Uterus (tissue), 4 donors: ENCODE results near the gene C2orf49. TPM values are rescaled to one million over a fixed set of nuclear protein-coding genes. Genes with fewer than 3 reads are reported as not detected.

ENCODE experiments used
- DNase-seq, 2 donors: peaks; one replicate each; pipeline ENCODE4 v3.0.0-alpha.2; 2019 to 2020
- H3K27ac ChIP-seq, 2 donors: fragments of 200-600 bp; sonication (generic); 1 replicate in 1 of 2; 2 replicates in 1 of 2; pipeline ENCODE4 v1.5.1; 2016 to 2018
- H3K27me3 ChIP-seq, 2 donors: fragments of 200-600 bp; sonication (generic); one replicate each; pipeline ENCODE4 v1.5.1; 2018 to 2019; ENCODE audit warnings: control low read depth in 1 of 2
- H3K36me3 ChIP-seq, 2 donors: fragments of 200-600 bp; sonication (generic); one replicate each; pipeline ENCODE4 v1.5.1; 2019; ENCODE audit warnings: control low read depth in 1 of 2
- H3K4me1 ChIP-seq, 2 donors: fragments of 200-600 bp; sonication (generic); one replicate each; pipeline ENCODE4 v1.5.1; 2018 to 2019; ENCODE audit warnings: control low read depth in 1 of 2
- H3K4me3 ChIP-seq, 2 donors: fragments of 200-600 bp; sonication (generic); 1 replicate in 1 of 2; 2 replicates in 1 of 2; pipeline ENCODE4 v1.5.1; 2018 to 2019; ENCODE audit warnings: mild to moderate bottlenecking in 1 of 2
- H3K9me3 ChIP-seq, 2 donors: fragments of 200-600 bp; sonication (generic); one replicate each; pipeline ENCODE4 v1.5.1; 2019; ENCODE audit warnings: control low read depth in 1 of 2
- POLR2A ChIP-seq, 2 donors: fragments of 450-650 bp; IDR thresholded peaks; one replicate each; pipeline ENCODE4 v1.6.1; 2016; ENCODE audit warnings: antibody characterized with exemption in 2 of 2, mild to moderate bottlenecking in 1 of 2, moderate library complexity in 1 of 2
- intact Hi-C: fragments of 100-400 bp; cut with DNase I; formaldehyde crosslinking; loops from one replicate; pipeline ENCODE4 v1.15.1; 2023; ENCODE audit warnings: low total_unique reads
- total RNA-seq, 4 donors: library from RNA; depleted of rRNA in 3 of 4; stranded (reverse); fragments of >200 nt in 3 of 4; gene quantifications; one replicate each; pipeline versions ENCODE4 v1.1.0 to v1.2.4, GENCODE V29; 2014 to 2023
- TF ChIP-seq, protein P1 (sequence below), 4 experiments: fragments of 200-600 bp in 2 of 4; fragments of 450-650 bp in 2 of 4; sonication (generic) in 2 of 4; IDR thresholded peaks; one replicate each; pipeline ENCODE4 v1.5.1; 2016 to 2019; ENCODE audit warnings: antibody characterized with exemption in 4 of 4, mild to moderate bottlenecking in 2 of 4, moderate library complexity in 1 of 4
- donor health status: DM: yes; HTN: yes; CAD: no.

Gene C2orf49
- total RNA-seq, 4 donors from 2014 or later: 10.2 to 62.6 (median 22.8) TPM

DNA sequence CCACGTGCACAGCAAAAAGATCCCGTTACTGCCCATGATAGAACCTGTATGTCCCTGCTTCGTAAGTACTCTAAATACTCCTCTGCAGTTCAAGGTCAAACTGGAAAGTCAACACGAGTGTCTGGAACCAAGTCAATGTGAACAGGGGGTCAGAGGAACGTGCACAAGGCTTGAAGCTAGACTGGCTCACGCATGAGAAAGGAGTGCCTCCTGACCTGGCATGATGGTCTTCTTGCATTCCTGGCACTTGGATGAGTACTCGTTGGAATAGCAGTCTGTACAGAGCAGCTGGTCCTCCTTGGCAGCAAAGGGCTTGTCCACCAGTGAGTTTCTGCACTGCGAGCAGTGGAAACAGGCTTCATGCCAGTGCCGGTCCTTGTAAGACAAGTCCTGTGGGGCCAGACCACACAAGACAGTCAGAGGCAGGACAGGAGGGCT lies 36.0 kb downstream of the C2orf49 start:
- DNase-seq: peak; percentile 52 to 53
- intact Hi-C loops: no loop called here
- Histone ChIP-seq H3K9me3 (no peaks in the 10 kb centered on the region), H3K27me3 (no peaks in the 10 kb centered on the region), H3K27ac (peak overlapping the region; percentile 80 to 81), H3K4me1 (peaks cover 0 to 3% of the 10 kb centered on the region in 2 donors), H3K4me3 (no peak overlapping the region), H3K36me3 (no peaks in the 10 kb centered on the region)
- no peak for TF ChIP-seq POLR2A (IDR thresholded peaks at IDR 0.05)
- TF ChIP-seq, protein P1, sequence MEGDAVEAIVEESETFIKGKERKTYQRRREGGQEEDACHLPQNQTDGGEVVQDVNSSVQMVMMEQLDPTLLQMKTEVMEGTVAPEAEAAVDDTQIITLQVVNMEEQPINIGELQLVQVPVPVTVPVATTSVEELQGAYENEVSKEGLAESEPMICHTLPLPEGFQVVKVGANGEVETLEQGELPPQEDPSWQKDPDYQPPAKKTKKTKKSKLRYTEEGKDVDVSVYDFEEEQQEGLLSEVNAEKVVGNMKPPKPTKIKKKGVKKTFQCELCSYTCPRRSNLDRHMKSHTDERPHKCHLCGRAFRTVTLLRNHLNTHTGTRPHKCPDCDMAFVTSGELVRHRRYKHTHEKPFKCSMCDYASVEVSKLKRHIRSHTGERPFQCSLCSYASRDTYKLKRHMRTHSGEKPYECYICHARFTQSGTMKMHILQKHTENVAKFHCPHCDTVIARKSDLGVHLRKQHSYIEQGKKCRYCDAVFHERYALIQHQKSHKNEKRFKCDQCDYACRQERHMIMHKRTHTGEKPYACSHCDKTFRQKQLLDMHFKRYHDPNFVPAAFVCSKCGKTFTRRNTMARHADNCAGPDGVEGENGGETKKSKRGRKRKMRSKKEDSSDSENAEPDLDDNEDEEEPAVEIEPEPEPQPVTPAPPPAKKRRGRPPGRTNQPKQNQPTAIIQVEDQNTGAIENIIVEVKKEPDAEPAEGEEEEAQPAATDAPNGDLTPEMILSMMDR (IDR thresholded peaks at IDR 0.05): no peak

DNA sequence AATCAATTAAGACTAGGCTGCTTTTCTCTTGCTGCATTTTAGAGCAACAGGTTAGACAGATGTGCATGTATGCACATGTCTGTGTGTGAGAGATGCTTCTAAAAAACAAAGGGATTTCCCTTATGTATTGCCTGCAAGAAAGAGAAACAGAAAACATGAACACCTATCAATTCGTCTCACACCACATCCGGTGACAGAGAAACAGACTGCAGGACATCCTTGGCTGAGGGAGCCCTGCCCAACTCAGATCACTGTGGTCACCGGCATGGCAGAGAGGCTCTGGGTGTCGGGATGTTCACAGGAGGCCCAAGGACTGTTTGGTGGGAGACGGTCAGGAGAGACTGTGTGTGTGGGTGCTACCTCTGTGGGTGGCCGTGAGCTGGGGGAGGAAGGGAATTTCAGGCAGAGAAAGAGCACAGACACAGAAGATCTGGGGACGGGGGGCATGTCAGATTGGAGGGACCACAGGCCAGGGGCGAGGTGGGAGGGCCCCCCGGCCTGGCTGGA lies 36.6 kb downstream of the C2orf49 start:
- no peak for DNase-seq
- Histone ChIP-seq H3K4me3 (no peak overlapping the region), H3K27ac (peak overlapping the region; percentile 80 to 81), H3K4me1 (peaks cover 0 to 3% of the 10 kb centered on the region in 2 donors), H3K36me3 (no peaks in the 10 kb centered on the region), H3K9me3 (no peaks in the 10 kb centered on the region), H3K27me3 (no peaks in the 10 kb centered on the region)
- TF ChIP-seq, protein P1 (IDR thresholded peaks at IDR 0.05): no peak
- no peak for TF ChIP-seq POLR2A (IDR thresholded peaks at IDR 0.05)
- intact Hi-C loops: no loop called here

DNA sequence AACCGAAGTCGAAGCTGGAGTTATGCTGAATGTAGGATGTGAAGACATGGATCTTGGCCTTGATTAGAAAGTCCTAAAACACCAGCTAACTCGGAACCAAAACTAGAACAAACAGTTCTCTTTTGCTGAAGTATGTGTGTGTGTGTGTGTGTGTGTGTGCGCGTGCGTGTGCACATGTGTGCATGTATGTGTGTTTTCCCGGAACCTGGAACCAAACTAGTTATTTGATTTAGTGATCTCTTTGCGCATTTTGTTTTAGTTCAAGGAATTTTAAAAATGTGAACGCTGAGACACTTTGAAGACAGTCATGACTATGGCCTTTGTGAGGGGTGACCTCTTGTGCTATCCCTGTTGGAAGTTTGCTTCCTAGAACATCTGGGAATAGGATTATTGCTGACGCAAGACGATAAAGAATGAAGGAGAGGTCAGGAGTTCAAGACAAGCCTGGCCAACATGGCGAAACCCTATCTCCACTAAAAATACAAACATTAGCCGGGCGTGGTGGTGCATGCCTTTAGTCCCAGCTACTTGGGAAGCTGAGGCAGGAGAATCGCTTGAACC lies 37.7 kb downstream of the C2orf49 start:
- H3K27ac ChIP-seq: peak overlapping the region; percentile 80 to 81
- H3K4me1 ChIP-seq: peaks cover 0 to 7% of the 10 kb centered on the region in 2 donors
- peak; percentile 62 to 72 for DNase-seq
- H3K36me3 ChIP-seq: no peaks in the 10 kb centered on the region
- H3K4me3 ChIP-seq: no peak overlapping the region
- no peaks in the 10 kb centered on the region for H3K9me3 ChIP-seq
- intact Hi-C loops: no loop called here
- TF ChIP-seq POLR2A (IDR thresholded peaks at IDR 0.05): no peak
- no peaks in the 10 kb centered on the region for H3K27me3 ChIP-seq

DNA sequence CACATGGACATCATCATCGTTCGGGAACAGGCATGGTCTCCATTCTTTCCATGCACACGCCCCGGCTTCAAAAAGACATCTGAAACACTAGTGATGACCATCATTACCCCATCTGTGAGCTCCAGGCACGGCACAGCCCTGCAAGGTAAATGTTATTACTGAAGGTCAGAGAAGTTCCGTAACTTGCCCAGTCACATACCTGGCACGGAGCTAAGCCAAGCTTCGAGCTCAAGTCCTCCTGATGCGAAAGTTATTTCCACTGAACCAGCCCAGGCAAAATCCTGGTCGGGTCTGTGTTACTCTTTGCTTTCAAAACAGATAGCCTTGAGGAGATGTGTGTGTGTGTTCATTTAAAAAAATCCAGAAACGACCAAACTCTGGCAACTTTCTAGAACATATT lies 38.7 kb downstream of the C2orf49 start:
- H3K9me3 ChIP-seq: no peaks in the 10 kb centered on the region
- no peaks in the 10 kb centered on the region for H3K36me3 ChIP-seq
- TF ChIP-seq POLR2A (IDR thresholded peaks at IDR 0.05): no peak
- TF ChIP-seq, protein P1 (IDR thresholded peaks at IDR 0.05): no peak
- no peak for DNase-seq
- intact Hi-C loops: no loop called here
- no peak overlapping the region for H3K4me3 ChIP-seq
- H3K27me3 ChIP-seq: no peaks in the 10 kb centered on the region
- peak overlapping the region; percentile 61 to 81 for H3K27ac ChIP-seq
- peaks cover 4 to 7% of the 10 kb centered on the region in 2 donors for H3K4me1 ChIP-seq

DNA sequence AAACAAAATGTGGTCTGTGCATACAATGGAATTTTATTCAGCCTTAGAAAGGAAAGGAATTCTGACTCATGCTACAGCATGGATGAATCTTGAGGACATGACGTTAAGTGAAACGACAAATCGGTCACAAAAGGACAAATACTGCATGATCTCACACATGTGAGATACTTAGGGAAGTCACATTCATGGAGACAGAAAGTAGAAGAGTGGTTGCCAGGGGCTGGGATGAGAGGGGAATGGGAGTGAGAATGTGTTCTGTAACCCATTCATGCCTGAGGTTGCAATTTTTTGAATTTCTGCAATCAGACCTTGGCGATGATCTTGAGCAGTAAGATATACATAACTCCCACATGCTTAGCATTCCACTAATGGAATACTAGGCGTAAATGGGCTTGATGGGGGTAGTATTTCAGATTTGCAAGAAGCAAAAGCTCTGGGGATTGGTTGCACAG lies 39.5 kb downstream of the C2orf49 start:
- intact Hi-C loops: no loop called here
- Histone ChIP-seq H3K4me3 (no peak overlapping the region), H3K36me3 (no peaks in the 10 kb centered on the region), H3K27me3 (no peaks in the 10 kb centered on the region), H3K4me1 (peaks cover 5 to 7% of the 10 kb centered on the region in 2 donors), H3K27ac (peak overlapping the region in 1 of 2 donors; percentile 81), H3K9me3 (no peaks in the 10 kb centered on the region)
- DNase-seq: no peak
- TF ChIP-seq POLR2A (IDR thresholded peaks at IDR 0.05): no peak
- TF ChIP-seq, protein P1 (IDR thresholded peaks at IDR 0.05): no peak
